ENCODE measurements around the gene GALNT1.
A peak's percentile ranks its signal among the peaks of the same experiment; 100 is the strongest.
"Not testable (repeated sequence)": the region's sequence is repeated elsewhere in the genome, so short reads cannot be mapped to it uniquely, and the experiment has no call there.

The GALNT1 gene

DNA sequence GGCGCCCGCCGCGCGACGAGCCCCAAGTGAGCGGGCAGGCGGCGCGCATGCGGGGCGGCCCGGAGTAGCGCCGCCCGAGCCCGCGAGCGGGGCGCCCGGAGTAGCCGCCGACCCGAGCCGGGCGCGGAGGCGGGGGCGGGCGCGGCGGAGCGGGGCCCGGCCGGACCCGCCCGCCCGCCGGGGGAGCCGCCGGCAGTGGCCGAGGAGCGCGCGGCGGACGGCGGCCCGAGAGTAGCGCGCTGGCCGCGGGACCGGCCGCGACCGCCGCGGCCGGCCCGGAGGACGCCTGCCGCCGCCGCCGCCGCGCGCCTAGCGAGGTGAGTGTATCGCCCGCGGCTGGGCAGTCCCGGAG is at the start of gene GALNT1:
Gene GALNT1 (plus strand): TSS at position 195 of the 352 bp plus-strand sequence. CDS start 72,923 bp downstream, outside the sequence.
- DNase-seq (ENCODE audit: low read depth), result no peak

DNA sequence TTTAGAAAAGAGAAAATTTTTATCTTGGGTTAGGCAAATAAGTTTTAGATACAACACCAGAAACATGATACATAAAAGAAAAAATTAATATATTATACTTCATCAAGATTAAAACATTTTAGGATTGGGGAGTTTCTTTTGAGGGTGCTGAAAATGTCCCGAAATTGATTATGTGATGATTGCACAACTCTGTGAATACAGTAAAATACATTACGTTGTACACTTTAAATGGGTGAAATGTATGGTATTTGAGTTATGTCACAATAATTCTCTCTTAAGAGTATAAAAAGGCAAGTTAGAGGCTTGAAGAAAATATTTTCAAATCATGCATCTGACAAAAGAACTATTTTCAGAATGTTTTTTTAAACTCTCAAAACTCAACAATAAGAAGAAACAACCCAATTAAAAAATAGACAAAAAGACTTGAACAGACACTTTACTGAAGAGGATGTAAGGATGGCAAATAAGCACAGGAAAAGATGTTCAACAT is 47.6 kb upstream of the GALNT1 start:
- DNase-seq (ENCODE audit: low read depth), result no peak

DNA sequence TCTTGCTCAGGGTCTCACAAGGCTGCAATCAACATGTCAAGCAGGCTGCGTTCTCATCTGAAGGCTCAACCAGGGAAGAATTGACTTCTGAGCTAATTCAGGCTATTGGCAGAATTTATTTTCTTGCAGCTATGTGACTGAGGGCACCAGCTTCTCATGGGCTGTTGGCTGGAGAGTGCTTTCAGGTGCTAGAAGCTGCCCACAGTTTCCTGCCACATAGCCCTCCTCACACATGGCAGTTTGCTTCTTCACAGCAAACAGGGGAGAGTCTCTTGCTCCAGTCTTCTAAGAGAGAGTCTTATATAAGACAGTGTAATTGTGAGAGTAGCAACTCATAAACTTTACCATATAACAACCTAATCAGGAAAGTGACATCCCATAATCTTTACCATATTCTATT is 46.2 kb upstream of the GALNT1 start:
- DNase-seq (ENCODE audit: low read depth), result no peak

DNA sequence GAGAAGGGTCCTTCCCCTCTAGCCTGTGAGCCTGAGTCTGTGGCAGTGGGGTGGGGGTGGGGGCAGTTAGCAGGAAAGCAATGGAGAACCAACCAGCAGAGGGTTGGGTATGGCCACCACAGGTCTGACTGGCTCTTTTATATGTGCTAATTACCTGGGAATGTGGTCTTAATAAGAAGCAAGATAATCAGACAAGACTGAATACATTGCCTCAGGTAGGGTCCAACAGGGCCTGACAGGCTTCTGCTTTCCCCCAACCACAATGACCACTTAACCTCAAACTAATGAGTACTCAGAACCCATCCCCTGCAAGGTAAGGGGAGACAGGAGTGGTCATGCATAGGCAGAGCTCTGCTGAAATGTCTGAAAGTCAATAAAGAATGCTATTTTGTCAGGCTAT is 39.2 kb upstream of the GALNT1 start:
- DNase-seq (ENCODE audit: low read depth), result no peak

DNA sequence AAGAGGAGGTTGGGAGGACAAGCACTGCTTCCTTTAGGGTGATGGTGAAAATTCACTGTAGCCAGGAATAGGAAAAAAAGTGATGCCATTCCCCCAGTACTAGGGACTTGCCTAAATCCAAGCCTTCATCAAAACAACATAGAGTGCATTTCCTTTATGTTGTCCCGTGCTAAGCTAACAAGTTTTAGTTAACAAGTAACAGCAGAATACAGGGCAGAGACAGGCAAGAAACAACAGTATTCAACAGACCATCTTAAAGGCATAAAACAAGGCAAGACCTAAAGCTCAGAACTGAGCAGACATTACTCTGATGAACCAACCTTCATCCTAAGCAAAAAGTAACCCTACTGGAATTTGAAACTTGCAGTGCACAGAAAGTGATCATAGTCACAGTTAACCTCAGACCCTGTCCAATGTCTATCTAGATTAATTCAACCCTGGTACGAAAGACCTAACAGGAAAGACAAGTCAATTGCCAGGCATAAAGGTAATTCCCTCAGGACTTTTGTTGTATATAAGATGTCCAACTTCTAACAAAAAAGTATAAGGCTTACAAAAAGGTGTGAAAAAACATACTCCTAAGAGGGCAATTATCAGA is 34.4 kb upstream of the GALNT1 start:
- DNase-seq (ENCODE audit: low read depth), result no peak

DNA sequence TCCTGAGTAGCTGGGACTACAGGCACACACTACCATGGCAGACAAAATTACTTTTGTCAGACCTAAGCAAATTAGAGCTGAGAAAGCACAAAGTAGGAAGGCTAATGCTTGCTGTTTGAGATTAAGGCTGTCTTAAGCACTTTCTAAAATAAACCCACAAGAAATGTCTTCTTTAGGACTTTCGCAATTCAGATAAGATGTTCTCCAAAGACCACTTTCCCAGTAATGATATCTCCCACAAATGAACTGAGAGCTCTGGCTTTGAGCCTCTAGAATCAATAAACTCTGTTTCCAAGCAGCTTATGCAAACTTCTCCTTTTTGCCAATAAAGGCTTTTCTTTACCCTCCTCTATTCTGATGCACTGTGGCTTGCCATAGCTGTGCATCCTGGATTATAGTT is 32.0 kb upstream of the GALNT1 start:
- no peak for DNase-seq (ENCODE audit: low read depth)

DNA sequence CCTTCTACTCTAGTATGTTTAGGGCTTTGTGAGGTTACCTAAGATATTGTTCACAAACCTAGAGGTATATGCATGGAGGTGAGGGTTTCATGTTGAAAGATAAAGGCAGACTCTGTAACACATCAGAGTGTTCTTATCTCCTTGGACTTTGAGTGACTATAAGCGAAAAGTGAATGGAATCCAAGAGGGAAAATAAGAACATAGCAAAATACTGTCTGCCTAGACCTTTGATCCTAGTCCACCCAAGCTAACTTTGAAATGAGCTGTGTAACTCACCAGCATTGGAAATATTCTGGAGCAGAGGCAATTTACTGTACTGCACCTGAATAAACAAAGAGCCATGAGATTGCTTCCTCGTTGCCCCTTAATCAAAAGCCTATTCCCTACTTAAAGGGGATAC is 28.2 kb upstream of the GALNT1 start:
- no peak for DNase-seq (ENCODE audit: low read depth)

DNA sequence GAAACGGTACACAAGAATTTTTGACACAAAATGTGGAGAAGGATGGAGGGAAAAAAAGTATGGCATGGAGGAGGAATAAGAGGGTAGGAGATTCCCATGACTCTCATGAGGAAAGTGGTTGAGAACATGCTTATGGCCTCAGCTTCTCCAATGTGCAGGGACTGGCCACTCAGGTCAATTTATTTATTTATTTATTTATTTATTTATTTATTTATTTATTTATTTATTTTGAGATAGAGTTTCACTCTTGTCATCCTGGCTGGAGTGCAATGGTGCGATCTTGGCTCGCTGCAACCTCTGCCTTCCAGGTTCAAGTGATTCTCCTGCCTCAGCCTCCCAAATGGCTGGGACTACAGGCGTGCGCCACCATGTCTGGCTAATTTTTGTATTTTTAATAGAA is 26.0 kb upstream of the GALNT1 start:
- not testable (repeated sequence) for DNase-seq (ENCODE audit: low read depth)

DNA sequence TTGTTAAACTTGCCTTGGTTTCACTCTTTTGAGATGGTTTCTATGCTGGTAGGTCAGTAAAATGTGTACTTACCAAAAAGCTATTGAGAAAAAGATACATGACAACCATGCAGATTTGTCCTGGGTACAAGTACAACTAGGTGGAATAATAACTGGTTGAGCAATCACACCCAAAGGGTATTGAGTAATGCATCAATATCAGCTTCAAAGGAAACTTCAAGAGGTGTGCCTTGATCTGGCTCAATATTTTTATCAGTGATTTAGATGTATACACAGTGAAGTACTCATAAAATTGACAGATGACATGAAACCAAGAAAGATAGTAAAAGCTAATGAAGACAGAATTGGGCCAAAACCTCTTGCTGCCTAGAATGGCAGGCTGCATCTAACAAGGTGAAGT is 21.7 kb upstream of the GALNT1 start:
- DNase-seq (ENCODE audit: low read depth), result no peak

DNA sequence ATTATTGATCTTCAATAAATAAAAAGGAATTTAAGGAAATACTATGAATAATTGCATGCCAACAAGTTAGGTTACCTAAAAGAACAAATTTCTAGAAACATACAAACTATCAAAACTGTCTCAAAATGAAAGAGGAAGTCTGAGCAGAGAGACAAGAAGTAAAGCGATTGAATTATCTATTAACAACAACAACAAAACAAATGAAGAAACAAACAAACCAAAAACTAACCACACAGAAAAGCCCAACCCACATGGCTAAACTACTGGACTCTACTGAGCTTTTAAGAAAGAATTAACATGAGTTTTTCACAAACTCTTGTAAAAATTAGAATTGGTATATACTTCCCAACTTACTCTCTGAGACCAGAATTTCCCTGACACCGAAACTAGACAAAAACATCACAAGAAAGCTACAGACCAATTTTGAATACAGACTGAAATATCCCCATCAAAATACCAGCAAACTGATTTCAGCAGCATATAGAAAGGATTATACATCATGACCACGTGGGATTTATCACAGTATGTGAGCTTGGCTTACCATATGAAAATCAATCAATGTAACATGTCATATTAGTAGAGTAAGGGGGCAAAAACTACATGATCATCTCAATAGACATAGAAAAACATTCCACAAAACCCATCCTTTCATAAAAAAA is 16.6 kb upstream of the GALNT1 start:
- no peak for DNase-seq (ENCODE audit: low read depth)

DNA sequence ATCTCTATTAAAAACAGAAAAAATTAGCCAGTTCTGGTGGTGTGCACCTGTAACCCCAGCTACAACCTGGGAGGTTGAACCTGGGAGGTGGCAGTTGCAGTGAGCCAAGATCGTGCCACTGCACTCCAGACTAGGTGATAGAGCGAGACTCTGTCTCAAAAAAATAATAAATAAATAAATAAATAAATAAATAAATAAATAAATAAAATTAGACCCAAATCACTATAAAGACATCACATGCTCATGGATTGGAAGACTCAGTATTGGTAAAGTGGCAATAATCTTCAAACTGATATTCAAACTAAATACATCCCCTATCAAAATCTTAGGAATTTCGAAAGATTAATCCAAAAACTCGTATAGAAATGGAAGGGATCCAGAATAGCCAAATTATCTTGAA is 15.5 kb upstream of the GALNT1 start:
- DNase-seq (ENCODE audit: low read depth), result no peak

DNA sequence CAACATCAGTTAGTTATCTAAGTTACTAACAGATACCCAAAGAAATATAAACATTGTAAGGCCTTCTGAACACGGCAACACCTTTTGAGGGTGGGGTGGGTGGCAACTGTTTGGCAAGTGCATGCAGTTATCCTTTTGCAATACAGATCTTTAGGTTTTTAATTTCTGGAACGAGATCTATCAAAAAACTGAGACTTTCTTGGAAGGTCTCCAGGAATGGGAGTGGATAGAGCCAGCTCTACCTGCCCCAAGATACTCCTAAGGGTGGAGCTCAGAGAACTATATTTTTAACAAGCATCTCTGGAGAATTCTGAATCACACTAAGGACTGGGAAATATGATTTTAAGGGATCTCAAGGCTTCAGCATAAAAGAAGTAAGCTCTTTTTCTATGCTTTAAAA is 11.4 kb upstream of the GALNT1 start:
- no peak for DNase-seq (ENCODE audit: low read depth)

DNA sequence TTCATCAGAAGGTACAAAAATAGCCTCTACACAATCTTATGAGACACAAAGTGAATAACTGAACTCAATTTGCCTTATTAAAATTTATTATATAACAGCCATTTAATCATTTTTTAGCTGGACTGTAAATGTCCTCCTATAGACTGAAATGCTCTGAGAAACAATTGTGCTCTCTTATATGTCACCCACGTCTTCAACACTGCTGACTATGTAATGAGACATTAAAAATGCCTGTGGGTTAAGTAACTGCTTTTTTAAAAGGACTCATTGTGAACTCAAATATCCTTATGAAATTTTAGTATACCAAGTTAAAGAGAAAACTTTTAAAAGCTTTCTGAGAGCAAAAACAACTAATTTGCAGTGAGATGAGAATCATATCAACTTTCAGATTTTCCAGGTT is 10.4 kb upstream of the GALNT1 start:
- DNase-seq (ENCODE audit: low read depth), result no peak

DNA sequence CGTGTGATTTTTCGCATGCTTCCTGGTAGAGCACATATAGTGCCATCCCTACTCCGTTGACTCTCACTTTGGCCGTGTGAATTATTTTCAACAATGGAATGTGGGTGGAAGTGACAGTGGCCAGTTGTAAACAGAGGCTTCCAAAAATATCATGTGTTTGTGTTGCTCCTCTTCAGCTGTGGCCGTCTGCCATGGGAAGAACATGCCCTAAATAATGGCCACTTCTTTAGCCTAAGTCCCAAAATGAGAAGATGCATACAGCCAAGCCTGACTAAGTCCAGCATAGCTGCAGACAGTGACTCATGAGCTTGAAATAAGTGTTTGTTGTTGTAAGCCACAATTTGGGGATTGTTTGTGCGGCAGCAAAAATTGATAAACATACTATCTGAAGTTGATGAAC is 8.9 kb upstream of the GALNT1 start:
- no peak for DNase-seq (ENCODE audit: low read depth)

DNA sequence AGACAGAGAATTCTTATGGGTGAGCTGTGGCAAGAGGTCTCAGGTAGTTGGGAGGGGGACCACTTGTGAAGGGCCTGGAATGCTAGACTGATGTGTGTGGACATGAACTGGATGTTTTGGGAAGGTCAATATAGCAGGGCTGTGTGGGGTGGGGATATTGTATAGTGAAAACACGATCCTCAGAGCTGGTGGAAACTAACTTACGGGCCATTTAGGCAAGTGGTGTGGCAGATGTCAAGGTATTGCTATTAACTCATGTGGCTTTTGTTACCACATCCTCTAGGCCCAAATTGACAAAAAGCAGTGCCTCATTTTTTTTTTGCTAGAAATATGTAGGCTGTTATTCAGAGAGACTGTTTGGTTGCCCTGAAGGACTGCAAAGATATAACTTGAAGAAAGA is 8.0 kb upstream of the GALNT1 start:
- no peak for DNase-seq (ENCODE audit: low read depth)

DNA sequence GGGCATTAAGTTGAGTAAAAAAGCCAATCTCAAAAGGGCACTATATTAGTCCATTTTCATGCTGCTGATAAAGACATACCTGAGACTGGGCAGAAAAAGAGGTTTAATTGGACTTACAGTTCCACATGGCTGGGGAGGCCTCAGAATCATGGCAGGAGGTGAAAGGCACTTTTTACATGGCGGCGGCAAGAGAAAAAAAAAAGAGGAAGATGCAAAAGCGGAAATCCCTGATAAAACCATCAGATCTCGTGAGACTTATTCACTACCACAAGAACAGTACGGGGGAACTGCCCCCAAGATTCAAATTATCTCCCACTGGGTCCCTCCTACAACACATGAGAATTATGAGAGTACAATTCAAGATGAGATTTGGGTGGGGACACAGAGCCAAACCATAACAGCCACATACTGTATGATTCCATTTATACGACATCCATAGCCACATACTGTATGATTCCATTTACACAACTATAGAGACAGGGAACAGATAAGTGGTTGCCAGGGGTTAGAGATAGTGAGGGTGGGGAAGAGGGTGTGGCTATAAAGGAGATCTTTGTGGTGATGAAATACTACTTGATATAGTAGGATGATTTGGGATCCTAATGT is 5.2 kb upstream of the GALNT1 start:
- not testable (repeated sequence) for DNase-seq (ENCODE audit: low read depth)

DNA sequence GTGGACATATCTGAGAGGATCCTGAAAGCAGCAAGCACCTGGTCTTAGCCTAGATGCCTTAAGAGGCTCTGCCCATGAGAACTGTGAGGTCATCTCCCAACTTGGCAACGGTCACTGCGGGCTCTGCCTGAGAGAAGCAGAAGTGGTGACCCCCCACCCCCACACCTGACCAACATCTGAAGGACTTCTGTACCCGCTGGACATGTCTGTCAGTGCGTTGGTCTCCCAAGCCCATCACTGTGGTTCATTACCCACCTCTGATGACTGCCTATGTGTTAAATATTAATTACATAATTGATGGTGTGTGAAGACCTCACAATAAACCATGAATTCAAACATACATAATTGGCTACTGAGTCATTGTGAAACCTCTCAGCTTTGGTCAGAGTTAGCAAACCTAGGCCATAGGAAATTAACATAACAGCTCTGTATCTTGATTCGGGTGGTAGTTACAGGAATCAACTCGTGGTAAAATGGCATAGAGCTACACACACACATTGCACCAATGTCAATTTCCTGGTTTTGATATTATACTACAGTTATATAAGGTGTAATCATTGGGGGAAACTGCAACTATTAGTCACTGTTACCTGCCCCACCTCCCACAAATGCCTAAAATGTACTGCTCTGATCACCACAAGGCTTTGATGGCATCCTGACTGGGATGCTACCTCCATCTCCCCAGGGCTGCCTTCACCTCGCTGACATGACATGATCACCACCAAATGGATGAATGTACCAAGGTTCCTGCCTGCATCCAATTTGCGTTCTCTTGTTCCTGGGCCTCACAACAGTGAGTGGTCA is 4.3 kb upstream of the GALNT1 start:
- DNase-seq (ENCODE audit: low read depth), result no peak

DNA sequence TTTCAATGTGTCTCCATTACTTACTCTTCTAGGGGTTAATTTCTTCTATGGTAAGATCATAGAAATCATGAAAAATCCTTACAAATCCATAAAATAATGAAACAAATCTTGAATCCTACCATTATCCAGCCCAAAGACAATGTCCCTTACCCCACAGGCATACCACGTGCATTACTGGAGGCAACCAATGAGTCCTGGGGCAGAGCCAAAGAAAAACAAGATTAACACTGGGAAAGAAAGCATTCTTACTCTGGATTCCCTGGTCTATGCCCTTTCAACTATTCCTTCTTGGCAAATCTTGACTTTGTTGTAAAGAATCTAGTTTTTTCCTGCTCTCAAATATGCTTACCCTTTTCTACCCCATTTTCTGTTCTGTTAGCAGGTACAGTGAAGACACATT is 3.1 kb upstream of the GALNT1 start:
- no peak for DNase-seq (ENCODE audit: low read depth)

DNA sequence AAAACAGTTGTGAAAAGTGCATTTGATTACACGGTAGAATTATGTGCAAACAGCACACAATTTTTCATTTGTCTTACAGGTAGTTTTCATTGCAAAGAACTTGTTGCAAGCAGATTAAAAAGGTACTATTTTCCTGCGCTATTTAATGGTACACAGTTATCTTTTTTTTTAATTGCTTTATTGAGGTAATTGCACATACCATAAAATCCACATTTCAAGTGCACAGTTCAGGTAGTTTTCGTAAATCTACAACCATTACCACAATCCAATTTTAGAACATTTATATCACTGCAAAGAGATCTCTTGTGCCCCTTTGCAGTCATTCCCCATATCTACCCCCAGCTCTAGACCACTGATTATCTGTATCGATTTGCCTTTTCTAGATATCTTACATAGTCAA is 2.6 kb upstream of the GALNT1 start:
- no peak for DNase-seq (ENCODE audit: low read depth)

DNA sequence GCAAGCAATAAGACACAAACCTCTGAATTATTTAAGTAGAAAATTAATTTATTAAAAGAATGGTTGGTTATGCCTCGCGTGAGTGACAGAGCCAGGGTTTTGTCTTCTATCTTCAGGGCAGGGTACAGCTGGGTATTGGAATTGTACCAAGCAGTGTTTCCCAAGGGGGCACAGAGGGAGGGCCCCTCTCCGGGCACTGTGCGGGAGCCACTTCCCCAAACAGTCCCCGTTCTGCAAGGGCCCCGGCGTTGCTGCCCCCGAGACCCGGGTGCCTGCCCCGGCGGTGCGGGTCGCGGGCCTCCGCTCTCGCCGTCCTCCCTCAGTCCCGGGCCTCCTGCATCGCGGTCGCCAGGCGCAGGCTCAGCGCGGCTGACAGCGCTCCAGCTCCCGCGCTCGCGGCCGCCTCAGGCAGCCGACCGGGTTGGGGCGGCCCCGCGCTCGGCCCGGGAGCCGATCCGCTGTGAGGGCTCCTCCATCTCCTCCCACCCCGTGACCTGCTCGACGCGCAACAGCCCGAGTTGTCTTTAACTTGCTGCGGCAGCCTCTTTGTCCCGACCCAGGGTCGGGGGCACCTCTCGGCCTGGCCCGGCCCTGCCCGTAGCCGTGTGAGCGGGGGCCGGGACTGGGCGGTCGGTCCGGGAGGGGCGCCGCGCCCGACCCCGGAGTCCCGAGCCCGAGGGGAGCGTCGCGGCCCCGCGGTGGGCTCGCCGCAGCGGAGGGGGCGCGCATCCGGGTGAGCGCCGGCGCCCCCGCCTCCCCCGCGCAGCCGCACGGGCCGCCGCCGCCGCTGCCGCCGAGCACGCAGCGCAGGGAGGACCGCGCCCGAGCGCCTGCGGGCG is 620 bp upstream of the GALNT1 start:
- peak; percentile 42 for DNase-seq (ENCODE audit: low read depth)

DNA sequence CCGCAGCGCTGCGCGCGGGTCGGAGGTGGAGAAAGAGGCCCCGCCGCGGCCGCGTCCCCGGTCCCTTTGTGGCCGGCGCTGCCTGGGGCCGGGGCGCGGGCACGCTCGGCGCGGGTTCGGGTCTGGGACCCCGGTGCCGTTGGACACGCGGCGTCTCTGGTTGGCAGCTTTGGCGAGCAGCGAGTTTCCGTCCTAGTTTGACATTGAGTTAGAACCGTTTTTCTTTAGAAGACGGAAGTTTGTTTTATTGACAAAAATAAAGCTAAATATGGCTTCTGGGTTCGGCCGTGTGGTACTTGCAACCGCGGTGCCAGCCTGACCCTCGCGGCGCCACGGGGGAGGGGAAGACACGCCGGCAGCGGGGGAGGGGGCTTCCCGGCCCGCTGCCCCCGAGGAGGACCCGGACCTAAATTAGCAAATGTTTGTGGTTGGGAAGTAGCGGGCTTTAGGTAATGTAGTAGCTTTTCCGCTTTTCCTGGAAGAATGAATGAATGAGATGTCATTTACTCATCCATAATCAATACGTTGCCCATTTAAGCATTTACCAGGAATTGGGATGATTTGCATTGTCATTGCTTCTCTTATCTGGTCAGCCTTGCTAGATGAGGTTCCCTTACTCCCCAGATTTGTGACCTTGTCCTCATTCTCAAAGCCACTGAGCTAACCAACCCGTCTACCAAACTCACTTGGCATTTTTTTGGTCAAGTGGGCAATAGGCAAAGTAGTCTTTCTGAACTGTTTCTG is 530 bp downstream of the GALNT1 start:
- DNase-seq (ENCODE audit: low read depth), result no peak
